Spinal cord (tissue), 10 donors: ENCODE data around the gene MITF. TPM values are rescaled to one million over a fixed set of nuclear protein-coding genes. Genes with fewer than 3 reads are reported as not detected.

Experiments used
- DNase-seq, 6 donors: peaks; one replicate each; pipeline versions ENCODE4 v3.0.0 to v3.0.0-alpha.2; 2013 to 2015; ENCODE audit warnings: low spot score in 6 of 6, low read depth in 4 of 6
- H3K27ac ChIP-seq: one replicate; pipeline ENCODE4 v1.5.1; 2013; ENCODE audit warnings: low read depth, low read length, control low read depth
- H3K27me3 ChIP-seq: one replicate; pipeline ENCODE4 v1.6.1; 2013; ENCODE audit warnings: low read length; ENCODE audit not compliant: control insufficient read depth, insufficient read depth
- H3K36me3 ChIP-seq: one replicate; pipeline ENCODE4 v1.6.1; 2013; ENCODE audit warnings: low read length; ENCODE audit not compliant: control insufficient read depth, insufficient read depth
- H3K4me1 ChIP-seq: one replicate; pipeline ENCODE4 v1.6.1; 2013; ENCODE audit warnings: low read length; ENCODE audit not compliant: control insufficient read depth, insufficient read depth
- H3K4me3 ChIP-seq: one replicate; pipeline ENCODE4 v1.5.1; 2013; ENCODE audit warnings: low read depth, low read length, control low read depth
- H3K9me3 ChIP-seq: one replicate; pipeline ENCODE4 v1.6.1; 2013; ENCODE audit warnings: low read length; ENCODE audit not compliant: control insufficient read depth, insufficient read depth
- WGBS: methylation state at CpG from one replicate; pipeline ENCODE4 v1.1.5; 2013; ENCODE audit warnings: missing lambda C conversion rate; ENCODE audit not compliant: insufficient coverage; 5-methylcytosine and 5-hydroxymethylcytosine counted together
- polyA plus RNA-seq, 2 donors: library from polyadenylated mRNA; unstranded; fragments of 120-200 nt; gene quantifications; one replicate each; pipeline ENCODE4 v1.2.1, GENCODE V29; 2013; ENCODE audit not compliant: insufficient read length in 2 of 2
- total RNA-seq, 2 donors: library from RNA; depleted of rRNA in 1 of 2; stranded (reverse); fragments of 120-200 nt in 1 of 2; fragments of >200 nt in 1 of 2; gene quantifications; one replicate each; pipeline versions ENCODE4 v1.2.3 to v1.2.4, GENCODE V29; 2013 to 2014
- donor health status: healthy.

MITF gene
- total and polyA plus RNA-seq, 4 donors, result 4.5 to 11.7 (median 9.0) TPM

- Histone ChIP-seq H3K36me3 (no peaks in the 10 kb centered on the region), H3K27ac (no peak overlapping the region), H3K4me3 (no peak overlapping the region), H3K27me3 (no peaks in the 10 kb centered on the region), H3K9me3 (no peaks in the 10 kb centered on the region), H3K4me1 (peaks cover 3% of the 10 kb centered on the region)
- DNase-seq, result no peak
- 100% methylated on average over 3 of the region's 3 CpGs for WGBS
These were observed 124.9 kb downstream of the MITF start for GRCh38 chr3:69864141-69864540.

GRCh38 chr3:69864766-69865165 lies 125.5 kb downstream of the MITF start:
- H3K27me3 ChIP-seq, result no peaks in the 10 kb centered on the region
- no peaks in the 10 kb centered on the region for H3K9me3 ChIP-seq
- peaks cover 3% of the 10 kb centered on the region for H3K4me1 ChIP-seq
- WGBS, result no CpG with 5 or more reads among the region's 2 CpGs
- H3K36me3 ChIP-seq, result no peaks in the 10 kb centered on the region
- no peak for DNase-seq
- no peak overlapping the region for H3K4me3 ChIP-seq
- H3K27ac ChIP-seq, result no peak overlapping the region

- Histone ChIP-seq H3K4me3 (no peak overlapping the region), H3K9me3 (no peaks in the 10 kb centered on the region), H3K27ac (no peak overlapping the region), H3K4me1 (peaks cover 3% of the 10 kb centered on the region), H3K36me3 (no peaks in the 10 kb centered on the region), H3K27me3 (no peaks in the 10 kb centered on the region)
- peak in 1 of 6 donors; percentile 8 for DNase-seq
- WGBS, result 67% methylated on average over 6 of the region's 10 CpGs
These were observed 126.8 kb downstream of the MITF start for GRCh38 chr3:69865925-69866679.

- H3K27ac ChIP-seq, result no peak overlapping the region
- no peaks in the 10 kb centered on the region for H3K27me3 ChIP-seq
- H3K4me3 ChIP-seq, result no peak overlapping the region
- H3K4me1 ChIP-seq, result peaks cover 3% of the 10 kb centered on the region
- H3K36me3 ChIP-seq, result no peaks in the 10 kb centered on the region
- H3K9me3 ChIP-seq, result no peaks in the 10 kb centered on the region
- no CpG with 5 or more reads among the region's 2 CpGs for WGBS
- no peak for DNase-seq
These were observed 127.9 kb downstream of the MITF start for GRCh38 chr3:69866988-69867720.

- DNase-seq, result peak in 1 of 6 donors; percentile 36
- H3K9me3 ChIP-seq, result no peaks in the 10 kb centered on the region
- H3K27ac ChIP-seq, result no peak overlapping the region
- peaks cover 3% of the 10 kb centered on the region for H3K4me1 ChIP-seq
- no peaks in the 10 kb centered on the region for H3K36me3 ChIP-seq
- no peak overlapping the region for H3K4me3 ChIP-seq
- no CpG with 5 or more reads among the region's 2 CpGs for WGBS
- H3K27me3 ChIP-seq, result no peaks in the 10 kb centered on the region
These were observed 128.8 kb downstream of the MITF start for GRCh38 chr3:69867941-69868505.

GRCh38 chr3:69868841-69869420 lies 129.7 kb downstream of the MITF start:
- H3K9me3 ChIP-seq, result no peaks in the 10 kb centered on the region
- H3K27me3 ChIP-seq, result no peaks in the 10 kb centered on the region
- no peak overlapping the region for H3K4me3 ChIP-seq
- no peak overlapping the region for H3K27ac ChIP-seq
- WGBS, result 100% methylated on average over 1 of the region's 3 CpGs
- H3K4me1 ChIP-seq, result peaks cover 3% of the 10 kb centered on the region
- no peaks in the 10 kb centered on the region for H3K36me3 ChIP-seq
- DNase-seq, result no peak

- Histone ChIP-seq H3K4me1 (peaks cover 3% of the 10 kb centered on the region), H3K9me3 (no peaks in the 10 kb centered on the region), H3K4me3 (no peak overlapping the region), H3K27ac (no peak overlapping the region), H3K36me3 (no peaks in the 10 kb centered on the region), H3K27me3 (no peaks in the 10 kb centered on the region)
- WGBS, result no CpG with 5 or more reads among the region's 5 CpGs
- no peak for DNase-seq
These were observed 130.4 kb downstream of the MITF start for GRCh38 chr3:69869643-69870042.

GRCh38 chr3:69871251-69871650 lies 132.0 kb downstream of the MITF start:
- H3K4me1 ChIP-seq, result no peaks in the 10 kb centered on the region
- 80% methylated on average over 1 of the region's 2 CpGs for WGBS
- DNase-seq, result no peak

GRCh38 chr3:69871868-69872267 lies 132.6 kb downstream of the MITF start:
- no CpG with 5 or more reads among the region's 3 CpGs for WGBS
- H3K9me3 ChIP-seq, result no peaks in the 10 kb centered on the region
- no peak for DNase-seq
- H3K4me1 ChIP-seq, result no peaks in the 10 kb centered on the region
- H3K27me3 ChIP-seq, result no peaks in the 10 kb centered on the region
- H3K27ac ChIP-seq, result no peak overlapping the region
- no peak overlapping the region for H3K4me3 ChIP-seq
- H3K36me3 ChIP-seq, result no peaks in the 10 kb centered on the region

More at GRCh38 chr3:69871251-69871650, 132.0 kb downstream of the MITF start:
- Histone ChIP-seq H3K4me3 (no peak overlapping the region), H3K27ac (no peak overlapping the region), H3K27me3 (no peaks in the 10 kb centered on the region), H3K9me3 (no peaks in the 10 kb centered on the region), H3K36me3 (no peaks in the 10 kb centered on the region)
